Measurements from ENCODE around the gene TRIP13. TPM values are rescaled to one million over a fixed set of nuclear protein-coding genes. Genes with fewer than 3 reads are reported as not detected.

Gene TRIP13
- total RNA-seq, 6 experiments from 2014 or later = 0.15 to 3.2 (median 0.70) TPM

- no peaks in the 10 kb centered on the region for H3K9me3 ChIP-seq
- intact Hi-C loops (cut with DNase I) = no loop called here
- WGBS (ENCODE audit: insufficient coverage, low coverage, low lambda C conversion rate, missing lambda C conversion rate) = 86% methylated on average over 1 of the region's 12 CpGs
- no peak for ATAC-seq
- DNase-seq = no peak
- H3K36me3 ChIP-seq = no peaks in the 10 kb centered on the region
- peaks cover 0 to under 1% (median under 1%) of the 10 kb centered on the region in 4 donors for H3K4me1 ChIP-seq
- H3K27me3 ChIP-seq = no peaks in the 10 kb centered on the region
- H3K27ac ChIP-seq = no peak overlapping the region
- H3K4me3 ChIP-seq = no peak overlapping the region
- TF ChIP-seq, protein P1, sequence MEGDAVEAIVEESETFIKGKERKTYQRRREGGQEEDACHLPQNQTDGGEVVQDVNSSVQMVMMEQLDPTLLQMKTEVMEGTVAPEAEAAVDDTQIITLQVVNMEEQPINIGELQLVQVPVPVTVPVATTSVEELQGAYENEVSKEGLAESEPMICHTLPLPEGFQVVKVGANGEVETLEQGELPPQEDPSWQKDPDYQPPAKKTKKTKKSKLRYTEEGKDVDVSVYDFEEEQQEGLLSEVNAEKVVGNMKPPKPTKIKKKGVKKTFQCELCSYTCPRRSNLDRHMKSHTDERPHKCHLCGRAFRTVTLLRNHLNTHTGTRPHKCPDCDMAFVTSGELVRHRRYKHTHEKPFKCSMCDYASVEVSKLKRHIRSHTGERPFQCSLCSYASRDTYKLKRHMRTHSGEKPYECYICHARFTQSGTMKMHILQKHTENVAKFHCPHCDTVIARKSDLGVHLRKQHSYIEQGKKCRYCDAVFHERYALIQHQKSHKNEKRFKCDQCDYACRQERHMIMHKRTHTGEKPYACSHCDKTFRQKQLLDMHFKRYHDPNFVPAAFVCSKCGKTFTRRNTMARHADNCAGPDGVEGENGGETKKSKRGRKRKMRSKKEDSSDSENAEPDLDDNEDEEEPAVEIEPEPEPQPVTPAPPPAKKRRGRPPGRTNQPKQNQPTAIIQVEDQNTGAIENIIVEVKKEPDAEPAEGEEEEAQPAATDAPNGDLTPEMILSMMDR (IDR thresholded peaks at IDR 0.05) = no peak
- no peak for TF ChIP-seq POLR2A (IDR thresholded peaks at IDR 0.05)
Observed at GRCh38 chr5:962801-963200, 70.1 kb downstream of the TRIP13 start.

DNA sequence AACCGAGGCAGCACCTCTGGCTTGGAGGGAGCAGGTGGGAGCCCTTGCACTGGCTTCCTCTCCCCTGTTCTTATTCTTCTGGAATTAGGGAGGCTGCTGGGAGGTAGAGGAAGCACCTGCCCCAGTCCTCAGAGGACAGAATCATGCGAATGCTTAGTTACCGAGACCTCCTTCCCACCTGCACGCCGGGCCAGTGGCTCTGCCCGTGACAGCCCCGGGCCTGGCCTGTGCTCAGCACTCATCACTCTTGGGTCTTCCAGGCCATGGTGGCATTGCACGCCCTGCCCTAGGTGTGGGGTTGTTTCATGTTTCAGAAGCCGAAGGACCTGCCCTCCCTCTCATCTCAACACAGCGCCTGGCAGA lies 70.6 kb downstream of the TRIP13 start:
- Histone ChIP-seq H3K4me3 (no peak overlapping the region), H3K27ac (no peak overlapping the region), H3K36me3 (no peaks in the 10 kb centered on the region), H3K9me3 (no peaks in the 10 kb centered on the region), H3K27me3 (no peaks in the 10 kb centered on the region), H3K4me1 (no peaks in the 10 kb centered on the region)
- no peak for TF ChIP-seq POLR2A (IDR thresholded peaks at IDR 0.05)
- TF ChIP-seq, protein P1 (IDR thresholded peaks at IDR 0.05) = no peak
- DNase-seq (no peak), ATAC-seq (no peak)
- intact Hi-C loops (cut with DNase I) = no loop called here
- 71% methylated on average over 1 of the region's 10 CpGs for WGBS (ENCODE audit: insufficient coverage, low coverage, low lambda C conversion rate, missing lambda C conversion rate)

DNA sequence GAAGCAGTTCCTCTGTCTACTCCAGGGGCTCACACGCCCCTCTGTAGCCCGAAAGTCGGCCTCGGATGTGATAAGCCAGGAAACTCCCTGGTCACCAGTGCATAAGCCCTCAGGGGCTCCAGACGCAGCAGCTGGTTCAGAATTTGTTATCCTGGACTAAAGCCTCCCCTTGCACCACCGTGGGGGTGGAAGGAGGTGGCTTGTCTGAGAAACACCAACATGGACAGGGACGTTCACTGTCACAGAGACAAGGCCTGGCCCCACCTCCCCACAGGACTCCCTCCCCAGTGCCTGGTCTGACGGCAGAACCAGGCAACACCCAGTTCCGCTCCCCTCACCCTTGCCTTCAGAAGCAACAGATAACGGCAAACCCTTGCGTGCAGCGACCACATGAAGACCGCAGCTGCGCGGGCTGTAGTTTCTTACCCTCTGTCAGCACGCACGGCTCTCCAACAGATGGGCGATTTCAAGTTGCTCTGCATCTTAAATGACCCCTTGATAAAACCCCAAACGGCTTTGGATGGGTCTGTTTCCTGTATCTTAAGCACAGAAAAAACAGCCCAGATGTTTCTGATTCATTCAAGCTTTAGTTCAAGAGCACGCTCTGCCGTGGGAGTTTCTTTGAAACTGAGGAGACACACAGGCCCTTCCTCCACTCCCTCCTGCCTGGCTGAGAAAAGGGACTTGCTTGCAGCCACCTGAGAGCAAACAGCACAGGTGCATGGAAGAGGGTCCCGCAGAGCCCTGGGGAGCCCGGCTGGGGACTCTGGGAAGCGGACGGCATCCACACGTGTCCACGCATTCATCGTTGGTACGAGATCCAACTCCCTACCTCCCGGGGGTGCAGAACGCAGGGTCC lies 71.2 kb downstream of the TRIP13 start:
- no peaks in the 10 kb centered on the region for H3K4me1 ChIP-seq
- H3K36me3 ChIP-seq = no peaks in the 10 kb centered on the region
- intact Hi-C loops (cut with DNase I) = no loop called here
- H3K4me3 ChIP-seq = no peak overlapping the region
- H3K27ac ChIP-seq = no peak overlapping the region
- TF ChIP-seq, protein P1 (IDR thresholded peaks at IDR 0.05) = no peak
- TF ChIP-seq POLR2A (IDR thresholded peaks at IDR 0.05) = no peak
- 50% methylated on average over 15 of the region's 31 CpGs for WGBS (ENCODE audit: insufficient coverage, low coverage, low lambda C conversion rate, missing lambda C conversion rate)
- no peaks in the 10 kb centered on the region for H3K9me3 ChIP-seq
- no peak for ATAC-seq
- no peaks in the 10 kb centered on the region for H3K27me3 ChIP-seq
- DNase-seq = no peak

DNA sequence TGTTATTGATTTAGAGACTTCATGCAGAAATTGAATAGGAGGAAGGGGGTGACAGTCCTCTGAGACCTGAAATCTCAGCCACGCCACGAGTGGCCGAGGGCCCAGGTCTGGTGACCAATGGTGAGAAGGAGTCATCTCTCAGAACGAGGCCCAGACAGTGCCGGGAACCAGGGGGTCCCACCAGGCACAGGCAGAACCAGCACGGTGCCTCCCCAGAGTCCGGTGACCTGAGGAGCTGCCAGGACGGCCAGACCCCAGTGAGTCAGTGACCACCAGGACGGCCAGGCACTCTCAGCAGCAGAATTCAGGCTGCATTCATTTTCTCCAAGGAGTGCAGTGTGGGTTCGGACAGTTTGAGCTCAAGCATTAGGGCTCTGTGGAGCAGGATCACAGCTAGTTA lies 72.1 kb downstream of the TRIP13 start:
- Histone ChIP-seq H3K4me1 (no peaks in the 10 kb centered on the region), H3K27ac (peak overlapping the region in 1 of 3 donors; percentile 2), H3K4me3 (no peak overlapping the region), H3K9me3 (no peaks in the 10 kb centered on the region), H3K27me3 (no peaks in the 10 kb centered on the region), H3K36me3 (no peaks in the 10 kb centered on the region)
- TF ChIP-seq POLR2A (IDR thresholded peaks at IDR 0.05) = no peak
- TF ChIP-seq, protein P1 (IDR thresholded peaks at IDR 0.05) = no peak
- intact Hi-C loops (cut with DNase I) = no loop called here
- ATAC-seq (peak in 1 of 4 donors; percentile 27), DNase-seq (no peak)
- 73% methylated on average over 4 of the region's 10 CpGs for WGBS (ENCODE audit: insufficient coverage, low coverage, low lambda C conversion rate, missing lambda C conversion rate)

All from right lobe of liver (tissue), 6 donors.